HCT116 (cell line): ENCODE data around the gene NNAT. TPM values are rescaled to one million over a fixed set of nuclear protein-coding genes. Genes with fewer than 3 reads are reported as not detected.

Experiments used
- ATAC-seq: fragments of 200-7000 bp; cut with Tn5 transposase; 2 replicates; pipeline ENCODE4 v1.9.1; 2020; ENCODE audit warnings: mild to moderate bottlenecking, moderate library complexity
- BruUV-seq: library from RNA; stranded (reverse); fragments of 400-500 nt; replicated peaks from 2 replicates; lab custom pipeline; 2021; lab: Mats Ljungman, UMichigan
- CTCF ChIA-PET: fragments of 300-600 bp; sonication (Branson Sonifier 250); formaldehyde crosslinking; loops from one replicate; lab custom pipeline; 2021; ENCODE audit warnings: antibody characterized with exemption; lab: Charles Lee
- POLR2A ChIA-PET: fragments of 300-600, 350-600 bp; sonication (Branson Sonifier 250); formaldehyde crosslinking; loops from one replicate; lab custom pipeline; 2021; ENCODE audit warnings: antibody characterized with exemption; lab: Charles Lee
- RAD21 ChIA-PET, 2 experiments: fragments of 300-600 bp; sonication (Branson Sonifier 250); formaldehyde crosslinking; loops; one replicate each; lab custom pipeline; 2023; ENCODE audit warnings: low total read pairs in 2 of 2; ENCODE audit not compliant: uncharacterized antibody in 2 of 2, unreplicated experiment in 2 of 2, low non-redundant PET in 1 of 2; lab: Charles Lee
- DNase-seq: peaks from one replicate; pipeline ENCODE4 v3.0.0-alpha.2; 2010; ENCODE audit warnings: low read depth, low spot score
- H2AFZ ChIP-seq: fragments of 200-600 bp; shearing (Covaris generic), sonication (generic); 2 replicates; pipeline ENCODE4 v1.6.1; 2017; ENCODE audit warnings: low read depth, mixed run types, mixed read lengths, antibody characterized with exemption, low read length; ENCODE audit not compliant: poor library complexity, severe bottlenecking
- H3K27ac ChIP-seq: 2 replicates; pipeline ENCODE4 v1.5.1; 2012; ENCODE audit warnings: low read depth, low read length
- H3K27me3 ChIP-seq: fragments of 200-600 bp; sonication (generic); 2 replicates; pipeline ENCODE4 v1.6.1; 2016; ENCODE audit warnings: mixed run types, low read length, mixed read lengths; ENCODE audit not compliant: insufficient read depth
- H3K36me3 ChIP-seq, 2 experiments: fragments of 200-500 bp in 1 of 2; fragments of 200-600 bp in 1 of 2; sonication (Bioruptor generic) in 1 of 2; sonication (generic) in 1 of 2; 2 replicates each; pipeline versions ENCODE4 v1.5.1 to v1.6.1; 2014 to 2016; ENCODE audit warnings: low read length in 2 of 2, inconsistent platforms in 1 of 2, mixed read lengths in 1 of 2, mixed run types in 1 of 2; ENCODE audit not compliant: insufficient read depth in 2 of 2, control insufficient read depth in 1 of 2
- H3K4me1 ChIP-seq, 2 experiments: fragments of 200-600 bp in 1 of 2; sonication (generic) in 1 of 2; 2 replicates each; pipeline versions ENCODE4 v1.5.1 to v1.6.1; 2012 to 2017; ENCODE audit warnings: low read length in 2 of 2, inconsistent platforms in 1 of 2, mild to moderate bottlenecking in 1 of 2, mixed read lengths in 1 of 2, mixed run types in 1 of 2, moderate library complexity in 1 of 2; ENCODE audit not compliant: insufficient read depth in 2 of 2, control insufficient read depth in 1 of 2
- H3K4me2 ChIP-seq: fragments of 200-600 bp; sonication (generic); 2 replicates; pipeline ENCODE4 v1.6.1; 2017; ENCODE audit warnings: mixed run types, low read length, mixed read lengths
- H3K4me3 ChIP-seq, 2 experiments: fragments of 200-600 bp in 1 of 2; sonication (generic) in 1 of 2; replicated peaks in 1 of 2; 2 replicates each; pipeline ENCODE4 v1.5.1; 2011 to 2016; ENCODE audit warnings: low read length in 2 of 2, control low read depth in 1 of 2, low read depth in 1 of 2, mild to moderate bottlenecking in 1 of 2, mixed read lengths in 1 of 2, mixed run types in 1 of 2
- H3K79me2 ChIP-seq: fragments of 200-600 bp; sonication (generic); 2 replicates; pipeline ENCODE4 v1.6.1; 2017; ENCODE audit warnings: mild to moderate bottlenecking, mixed run types, low read length, moderate library complexity, mixed read lengths; ENCODE audit not compliant: insufficient read depth
- H3K9ac ChIP-seq: fragments of 200-600 bp; sonication (generic); 2 replicates; pipeline ENCODE4 v1.6.1; 2016; ENCODE audit warnings: low read length, mixed read lengths
- H3K9me2 ChIP-seq: fragments of 200-600 bp; sonication (generic), shearing (Covaris generic); 2 replicates; pipeline ENCODE4 v1.6.1; 2017; ENCODE audit warnings: mixed run types, mild to moderate bottlenecking, moderate library complexity; ENCODE audit not compliant: insufficient read depth
- H3K9me3 ChIP-seq, 2 experiments: fragments of 200-500 bp in 1 of 2; fragments of 200-600 bp in 1 of 2; sonication (Bioruptor generic) in 1 of 2; sonication (generic) in 1 of 2; 2 replicates each; pipeline ENCODE4 v1.6.1; 2014 to 2017; ENCODE audit warnings: low read length in 2 of 2, mixed read lengths in 2 of 2, inconsistent platforms in 1 of 2, low read depth in 1 of 2, mild to moderate bottlenecking in 1 of 2, mixed run types in 1 of 2, moderate library complexity in 1 of 2; ENCODE audit not compliant: control insufficient read depth in 1 of 2, insufficient read depth in 1 of 2
- H4K20me1 ChIP-seq: fragments of 200-600 bp; sonication (generic), shearing (Covaris generic); 2 replicates; pipeline ENCODE4 v1.6.1; 2017; ENCODE audit warnings: mixed run types, mild to moderate bottlenecking, moderate library complexity; ENCODE audit not compliant: insufficient read depth
- CBX3 ChIP-seq: IDR thresholded peaks from 2 replicates; pipeline ENCODE4 v1.6.1; 2012; ENCODE audit warnings: low read depth
- CEBPB ChIP-seq: IDR thresholded peaks from 2 replicates; pipeline ENCODE4 v1.6.1; 2012; ENCODE audit warnings: low read depth
- ELF1 ChIP-seq: IDR thresholded peaks from 2 replicates; pipeline ENCODE4 v1.6.1; 2012; ENCODE audit warnings: low read depth, borderline replicate concordance
- EZH2 ChIP-seq: fragments of 200-600 bp; sonication (generic); IDR thresholded peaks from 2 replicates; pipeline ENCODE4 v1.6.1; 2017; ENCODE audit warnings: antibody characterized with exemption, mixed run types
- EZH2phosphoT487 ChIP-seq: fragments of 200-600 bp; IDR thresholded peaks from 2 replicates; pipeline ENCODE4 v1.6.1; 2018; ENCODE audit warnings: antibody characterized with exemption, borderline replicate concordance
- FOSL1 ChIP-seq: IDR thresholded peaks from 2 replicates; pipeline ENCODE4 v1.6.1; 2012; ENCODE audit warnings: low read depth
- MAX ChIP-seq: IDR thresholded peaks from 2 replicates; pipeline ENCODE4 v1.6.1; 2012
- POLR2AphosphoS5 ChIP-seq: IDR thresholded peaks from 2 replicates; pipeline ENCODE4 v1.6.1; 2011; ENCODE audit warnings: mild to moderate bottlenecking, low read depth, low read length, moderate library complexity
- REST ChIP-seq: IDR thresholded peaks from 2 replicates; pipeline ENCODE4 v1.6.1; 2012; ENCODE audit warnings: low read depth
- SIN3A ChIP-seq: IDR thresholded peaks from 2 replicates; pipeline ENCODE4 v1.6.1; 2012; ENCODE audit warnings: low read depth
- SP1 ChIP-seq: IDR thresholded peaks from 2 replicates; pipeline ENCODE4 v1.6.1; 2012; ENCODE audit warnings: low read depth
- TCF7L2 ChIP-seq: IDR thresholded peaks from 2 replicates; pipeline ENCODE4 v1.7.0; 2011; ENCODE audit warnings: borderline replicate concordance, inconsistent platforms; ENCODE audit not compliant: insufficient read depth, insufficient read length; ENCODE audit errors: extremely low read depth
- YY1 ChIP-seq: IDR thresholded peaks from 2 replicates; pipeline ENCODE4 v1.6.1; 2011; ENCODE audit warnings: low read length, low read depth, moderate library complexity, mild to moderate bottlenecking; ENCODE audit not compliant: insufficient replicate concordance; ENCODE audit errors: extremely low read depth
- ZNF274 ChIP-seq: fragments of 200-500 bp; sonication (Bioruptor generic); IDR thresholded peaks from 2 replicates; pipeline ENCODE4 v1.6.1; 2014; ENCODE audit warnings: mild to moderate bottlenecking, low read depth, low read length, inconsistent platforms
- intact Hi-C: fragments of 100-400 bp; cut with micrococcal nuclease; formaldehyde crosslinking; loops from 2 replicates; pipeline ENCODE4 v1.10.0; 2022
- total RNA-seq: library from RNA; stranded (reverse); gene quantifications from one replicate; pipeline ENCODE4 v1.2.1, GENCODE V29; 2021; ENCODE audit not compliant: unreplicated experiment

The NNAT gene
- total RNA-seq, 1 experiment from 2014 or later = not detected

GRCh38 chr20:37479266-37479665 is 41.8 kb upstream of the NNAT start:
- Histone ChIP-seq H3K9ac (no peak overlapping the region), H3K4me2 (no peak overlapping the region), H4K20me1 (no peaks in the 10 kb centered on the region), H3K4me3 (no peak overlapping the region), H3K4me1 (no peaks in the 10 kb centered on the region), H3K79me2 (no peaks in the 10 kb centered on the region), H3K9me2 (no peaks in the 10 kb centered on the region), H3K27me3 (peaks cover 93% of the 10 kb centered on the region), H2AFZ (no peak overlapping the region), H3K9me3 (no peaks in the 10 kb centered on the region), H3K27ac (no peak overlapping the region), H3K36me3 (no peaks in the 10 kb centered on the region)
- RAD21 ChIA-PET = no interaction called here
- POLR2A ChIA-PET = no interaction called here
- BruUV-seq = no TSS peak
- CTCF ChIA-PET = no interaction called here
- TF ChIP-seq POLR2AphosphoS5 (no peak), ZNF274 (no peak), EZH2phosphoT487 (no peak), TCF7L2 (no peak), MAX (no peak), SP1 (no peak), EZH2 (no peak), CEBPB (no peak), CBX3 (no peak), SIN3A (no peak), REST (no peak), FOSL1 (no peak), ELF1 (no peak), YY1 (no peak)
- no peak for DNase-seq
- no peak for ATAC-seq
- intact Hi-C loops = no loop called here
